Pons (tissue), 1 donor: Measurements from ENCODE around the gene SNORC.

Experiments used
- DNase-seq: peaks from one replicate; pipeline ENCODE4 v3.0.0-alpha.2; 2016; ENCODE audit warnings: low spot score

The SNORC gene

GRCh38 chr2:232869138-232870017 lies 686 bp upstream of the SNORC start:
- no peak for DNase-seq

DNA sequence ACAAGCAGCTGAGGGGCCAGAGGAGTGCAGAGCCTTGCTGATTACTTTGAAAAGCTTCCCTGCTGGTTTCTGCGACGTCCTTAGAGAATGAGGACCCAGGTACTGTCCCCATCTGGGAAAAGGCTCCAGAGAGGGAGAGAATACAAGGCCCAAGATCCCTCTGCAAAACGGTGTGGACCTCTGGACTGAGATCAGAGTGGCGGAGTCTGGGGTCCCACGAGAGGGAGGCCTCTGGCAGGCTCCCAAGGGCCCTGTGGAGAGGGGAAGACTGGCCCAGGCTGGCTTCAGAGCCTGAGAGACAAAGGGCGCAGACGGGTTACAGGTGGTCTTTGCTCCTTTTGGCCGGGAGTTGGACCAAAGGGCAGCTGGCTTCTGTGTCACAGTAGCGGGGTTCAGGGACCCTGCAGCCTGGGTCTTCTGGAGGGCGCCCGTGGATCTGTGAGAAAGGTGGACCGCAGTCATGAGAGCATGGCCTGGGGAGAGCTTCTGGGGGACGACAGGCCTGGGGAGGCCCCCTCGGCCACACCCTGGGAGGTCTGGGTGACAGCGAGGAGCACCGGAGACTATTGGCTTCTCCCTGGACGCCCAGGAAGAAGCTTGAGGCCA lies 805 bp downstream of the SNORC start:
- DNase-seq: no peak

DNA sequence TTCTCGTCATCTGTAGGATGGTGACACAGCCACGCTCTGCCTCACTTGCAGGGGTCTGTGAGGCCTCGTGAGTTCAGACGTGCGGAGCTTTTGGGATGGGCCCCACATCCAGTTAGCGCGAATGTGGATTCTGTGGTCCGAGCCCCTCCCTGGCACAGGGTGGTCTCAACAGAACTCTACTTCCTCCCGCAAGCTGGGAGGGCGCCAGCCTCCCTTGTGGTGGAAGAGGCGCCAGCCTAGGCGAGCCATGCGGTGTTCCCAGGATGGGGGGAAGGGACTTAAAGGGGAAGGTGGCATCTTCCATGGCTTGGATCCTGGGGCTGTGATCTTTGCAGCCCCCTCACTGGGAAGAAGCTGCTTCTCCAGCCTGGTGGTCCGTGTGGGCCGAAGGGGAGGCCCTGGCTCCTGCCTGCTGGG lies 1.4 kb downstream of the SNORC start:
- peak; percentile 51 for DNase-seq

DNA sequence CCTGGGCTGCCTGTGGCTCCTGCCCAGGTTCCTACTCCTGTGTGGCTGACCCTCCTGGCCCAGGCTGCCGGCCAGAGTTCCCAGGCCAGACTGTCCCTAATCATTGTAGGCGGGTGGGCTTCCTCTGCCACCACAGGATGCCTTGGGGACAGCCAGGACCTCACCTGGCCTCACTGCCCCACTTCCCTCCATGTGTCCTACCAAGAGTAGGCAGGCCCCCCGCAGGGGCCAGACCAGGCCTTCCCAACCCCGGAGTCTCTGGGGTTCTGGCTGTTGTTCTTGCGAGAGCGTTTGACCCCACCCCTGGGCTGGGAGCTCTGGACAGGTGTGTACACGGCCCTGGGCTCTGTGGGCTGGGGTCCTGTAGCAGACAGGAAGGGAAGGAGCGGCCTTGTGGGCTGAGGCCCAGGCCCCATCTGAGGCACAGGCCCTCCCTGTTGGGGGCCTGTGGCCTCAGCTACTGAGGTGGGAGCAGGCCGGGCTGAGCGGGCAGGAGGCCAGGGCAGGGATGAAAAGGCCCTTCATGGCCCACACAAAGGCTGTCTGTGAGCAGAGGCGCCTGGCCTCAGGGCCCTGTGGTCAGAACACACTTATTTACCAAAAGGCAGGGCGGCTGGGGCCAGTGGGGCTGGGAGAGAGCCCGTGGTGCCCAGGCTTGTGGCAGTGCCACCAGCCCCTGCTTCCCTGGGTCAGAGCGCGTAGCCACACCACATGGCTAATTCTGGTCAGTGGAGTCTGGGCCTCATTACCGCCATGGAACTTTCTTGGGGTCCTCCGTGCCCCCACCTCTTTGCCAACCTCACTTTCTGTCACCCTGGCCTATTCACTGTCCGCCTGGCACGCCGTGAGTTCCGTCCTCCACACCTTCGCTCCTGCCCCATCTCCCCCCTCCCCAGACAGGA lies 2.0 kb downstream of the SNORC start:
- DNase-seq: peak; percentile 96

DNA sequence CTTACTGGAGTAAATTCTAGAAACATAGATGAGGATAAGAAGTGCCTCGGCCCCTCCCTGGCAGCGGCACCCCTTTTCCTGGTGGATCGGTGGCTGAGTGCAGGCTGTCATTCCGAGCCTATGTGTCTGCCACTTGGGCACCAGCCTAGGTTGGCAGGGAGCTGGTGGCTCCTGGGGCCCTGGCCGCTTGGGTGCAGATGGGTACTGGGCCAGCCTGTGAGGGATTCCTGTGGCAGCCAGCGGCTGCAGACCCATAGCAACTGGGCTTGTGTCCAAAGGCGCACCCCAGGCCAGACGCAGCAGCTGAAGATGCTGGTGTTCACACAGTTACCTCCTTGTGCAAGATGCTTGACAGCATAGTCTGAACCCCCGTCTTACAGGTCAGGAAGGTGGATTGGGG lies 2.8 kb downstream of the SNORC start:
- DNase-seq: peak; percentile 72

GRCh38 chr2:232873292-232873908 lies 3.3 kb downstream of the SNORC start:
- DNase-seq: no peak

DNA sequence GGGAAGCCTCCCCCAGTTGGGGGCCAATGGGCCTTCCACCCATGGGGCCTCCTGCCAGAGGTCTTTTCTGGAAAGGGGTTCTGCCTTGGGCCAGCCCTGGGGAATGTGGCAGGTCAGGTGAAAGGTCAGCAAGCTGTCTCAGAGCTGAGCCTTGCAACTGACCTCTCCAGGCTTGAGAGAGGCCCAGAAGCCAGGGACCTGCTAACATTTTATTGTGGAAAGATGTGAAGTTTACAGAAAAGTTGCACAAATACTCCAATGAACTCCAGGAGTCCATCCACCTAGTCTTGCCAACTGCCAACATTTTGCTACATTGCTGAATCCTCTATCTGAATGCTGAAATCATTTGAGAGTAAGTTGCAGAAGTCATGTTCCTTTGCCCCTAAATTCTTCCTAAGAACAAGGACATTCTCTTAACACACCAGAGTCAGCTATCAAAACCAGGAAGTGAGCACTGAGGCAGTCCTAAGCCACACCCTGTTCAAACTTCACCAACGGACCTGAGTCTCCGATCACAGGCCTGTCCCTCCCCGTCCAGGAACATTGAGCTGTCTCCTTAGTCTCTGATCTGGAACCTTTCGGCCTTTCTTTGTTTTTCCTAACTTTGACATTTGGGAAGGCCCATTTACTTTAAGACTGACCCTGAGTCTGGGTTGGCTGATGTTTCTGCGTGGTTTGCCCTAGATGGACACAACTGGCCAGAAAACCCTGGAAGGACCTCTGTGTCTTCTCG lies 4.0 kb downstream of the SNORC start:
- DNase-seq: no peak

DNA sequence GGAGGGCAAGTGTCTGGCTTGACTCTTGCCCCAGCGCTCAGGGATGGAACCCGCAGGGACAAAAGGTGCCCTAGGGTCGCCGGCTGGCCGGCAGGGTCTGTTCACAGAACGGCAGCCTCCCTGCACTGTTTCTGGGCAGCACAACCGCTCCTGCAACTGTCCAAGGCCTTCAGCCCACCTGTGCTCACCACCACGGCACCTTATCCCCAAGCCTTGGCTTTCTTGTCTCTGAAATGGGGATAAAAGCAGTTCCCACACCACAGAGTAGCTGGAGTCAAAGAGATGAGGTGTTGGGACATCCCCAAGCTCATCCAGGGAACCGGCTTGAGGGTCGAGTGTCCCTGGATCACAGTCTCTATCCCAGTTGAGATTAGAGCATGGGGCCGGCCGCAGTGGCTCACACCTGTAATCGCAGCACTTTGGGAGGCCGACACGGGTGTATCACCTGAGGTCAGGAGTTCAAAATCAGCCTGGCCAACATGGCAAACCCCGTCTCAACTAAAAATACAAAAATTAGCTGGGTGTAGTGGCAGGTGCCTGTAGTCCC lies 4.7 kb downstream of the SNORC start:
- DNase-seq: no peak

DNA sequence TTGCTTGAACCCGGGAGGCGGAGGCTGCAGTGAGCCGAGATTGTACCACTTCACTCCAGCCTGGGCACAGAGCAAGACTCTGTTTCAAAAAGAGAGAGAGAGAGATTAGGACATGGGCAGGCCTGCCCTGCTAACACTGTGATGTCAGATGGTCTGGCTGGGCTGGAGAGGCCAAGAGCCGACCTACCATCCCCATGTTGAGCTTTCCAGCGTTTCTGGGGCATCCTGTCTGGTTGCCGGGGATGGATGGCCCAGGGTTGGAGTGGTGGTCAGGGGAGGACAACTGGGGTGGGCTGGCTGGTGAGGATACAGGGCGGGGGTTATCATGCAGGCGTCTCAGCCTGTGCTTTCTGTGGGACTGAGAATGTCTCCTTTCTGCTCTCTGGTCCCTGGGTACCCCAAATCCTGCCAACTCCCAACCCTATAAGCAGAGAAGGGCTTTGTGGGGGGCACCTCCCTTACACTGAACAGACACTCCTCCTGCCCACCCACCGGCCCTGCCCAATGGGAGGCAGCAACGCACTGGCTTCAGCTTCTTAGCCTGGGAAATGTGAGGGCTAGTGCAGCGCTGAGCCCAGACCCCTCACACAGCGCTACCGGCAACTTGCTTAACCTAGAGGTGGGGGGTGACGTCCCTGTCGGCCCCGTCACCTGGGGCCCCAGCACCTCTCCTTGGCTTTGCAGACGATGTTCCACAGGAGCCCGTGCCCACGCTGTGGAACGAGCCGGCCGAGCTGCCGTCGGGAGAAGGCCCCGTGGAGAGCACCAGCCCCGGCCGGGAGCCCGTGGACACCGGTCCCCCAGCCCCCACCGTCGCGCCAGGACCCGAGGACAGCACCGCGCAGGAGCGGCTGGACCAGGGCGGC lies 5.4 kb downstream of the SNORC start:
- peak; percentile 59 for DNase-seq

DNA sequence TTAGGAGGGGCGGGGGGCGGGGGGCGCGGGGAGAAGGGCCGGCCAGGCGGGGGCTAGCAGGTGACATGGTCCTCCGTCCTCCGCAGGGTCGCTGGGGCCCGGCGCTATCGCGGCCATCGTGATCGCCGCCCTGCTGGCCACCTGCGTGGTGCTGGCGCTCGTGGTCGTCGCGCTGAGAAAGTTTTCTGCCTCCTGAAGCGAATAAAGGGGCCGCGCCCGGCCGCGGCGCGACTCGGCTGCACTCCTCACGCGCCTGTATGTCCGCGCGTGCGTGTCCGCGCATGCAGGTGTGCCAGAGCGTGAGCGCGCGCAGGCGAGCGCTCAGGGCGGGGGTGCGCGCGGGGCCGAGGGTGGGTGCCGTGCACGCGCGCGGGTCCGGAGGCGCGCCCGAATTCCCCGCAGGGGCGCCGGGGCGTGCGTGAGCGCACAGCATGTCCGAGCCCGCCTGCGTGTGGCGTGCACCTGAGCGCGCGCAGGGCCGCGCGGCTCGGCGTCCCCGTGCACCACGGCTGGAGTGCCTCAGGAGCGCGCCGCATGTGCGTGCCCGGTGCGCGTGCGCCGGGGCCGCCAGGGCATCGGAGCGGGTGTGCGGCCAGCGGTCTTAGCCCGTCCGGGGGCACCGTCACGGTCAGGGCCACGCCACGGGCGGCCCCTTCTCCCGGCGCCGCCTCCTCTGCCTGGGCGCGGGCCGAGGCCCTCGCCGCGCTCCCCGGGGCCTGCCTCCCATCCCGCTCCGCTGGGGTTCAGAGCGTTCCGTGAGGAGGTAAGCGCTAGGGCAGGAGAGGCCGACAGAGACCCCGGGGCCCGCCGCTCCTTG lies 6.3 kb downstream of the SNORC start:
- DNase-seq: no peak

GRCh38 chr2:232876978-232877441 lies 6.9 kb downstream of the SNORC start:
- no peak for DNase-seq

GRCh38 chr2:232877940-232878511 lies 8.0 kb downstream of the SNORC start:
- DNase-seq: no peak

DNA sequence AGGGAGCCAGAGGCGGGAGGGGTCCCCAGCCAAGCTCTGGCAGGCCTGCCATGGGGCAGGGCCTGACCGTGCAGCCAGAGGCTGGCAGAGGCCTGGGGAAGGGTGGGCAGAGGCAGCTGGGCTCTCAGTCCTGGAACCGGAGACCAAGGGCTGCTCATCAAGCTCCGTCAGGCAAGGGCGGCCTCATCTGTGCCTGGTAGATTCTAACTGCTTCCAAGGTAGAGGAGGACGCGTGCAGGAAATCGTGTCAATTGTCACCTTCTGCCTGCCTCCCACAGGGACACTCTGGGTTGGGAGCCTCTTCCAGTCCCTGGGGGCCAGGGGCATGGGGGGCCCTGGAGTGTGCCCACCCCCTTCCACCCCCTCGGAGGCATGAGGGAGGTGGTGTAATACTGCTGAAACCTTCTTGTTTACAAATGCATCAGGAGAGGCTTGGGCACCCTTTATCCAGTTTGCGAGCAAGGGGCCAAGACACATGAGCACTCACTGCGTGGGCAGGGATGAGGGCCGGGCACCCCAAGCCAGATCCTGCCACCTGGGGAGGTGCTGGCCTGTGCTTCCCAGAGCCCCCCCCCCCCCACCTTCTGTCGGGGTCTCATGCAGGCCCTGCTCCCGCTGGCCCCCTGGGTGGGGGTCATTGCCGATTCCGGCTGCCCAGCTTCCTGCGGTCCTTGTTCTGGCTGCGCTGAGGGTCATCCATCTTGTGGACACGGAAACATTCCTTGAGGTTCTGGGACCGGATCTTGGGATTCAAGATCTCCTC lies 9.0 kb downstream of the SNORC start:
- no peak for DNase-seq

- DNase-seq: no peak
These were observed 9.8 kb downstream of the SNORC start for GRCh38 chr2:232879618-232880494.

GRCh38 chr2:232880764-232881351 lies 10.8 kb downstream of the SNORC start:
- DNase-seq: no peak

DNA sequence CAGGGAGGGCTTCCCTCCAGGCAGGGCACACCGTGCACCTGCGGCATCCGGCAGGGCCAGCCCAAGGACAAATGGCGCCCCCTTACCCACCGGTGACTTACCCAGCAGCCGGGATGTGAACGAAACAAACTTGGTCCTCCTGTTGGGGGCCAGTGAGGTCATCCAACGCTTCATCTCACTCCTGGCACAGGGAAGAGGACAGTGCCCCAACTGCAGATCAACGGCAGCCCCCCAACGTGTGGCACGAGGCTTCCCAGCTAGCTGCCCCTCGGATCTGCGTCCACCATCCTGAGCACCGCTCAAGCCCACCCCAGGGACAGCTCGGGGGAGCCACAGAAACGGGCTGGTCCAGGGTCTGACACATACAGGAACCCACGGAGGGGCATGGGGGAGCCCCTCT lies 12.0 kb downstream of the SNORC start:
- DNase-seq: no peak
